HCT116 (cell line): ENCODE data around the gene OR56A1. TPM values are rescaled to one million over a fixed set of nuclear protein-coding genes. Genes with fewer than 3 reads are reported as not detected.

ENCODE experiments used
- ATAC-seq: fragments of 200-7000 bp; cut with Tn5 transposase; 2 replicates; pipeline ENCODE4 v1.9.1; 2020; ENCODE audit warnings: mild to moderate bottlenecking, moderate library complexity
- BruUV-seq: library from RNA; stranded (reverse); fragments of 400-500 nt; replicated peaks from 2 replicates; lab custom pipeline; 2021; lab: Mats Ljungman, UMichigan
- CTCF ChIA-PET: fragments of 300-600 bp; sonication (Branson Sonifier 250); formaldehyde crosslinking; loops from one replicate; lab custom pipeline; 2021; ENCODE audit warnings: antibody characterized with exemption; lab: Charles Lee
- POLR2A ChIA-PET: fragments of 300-600, 350-600 bp; sonication (Branson Sonifier 250); formaldehyde crosslinking; loops from one replicate; lab custom pipeline; 2021; ENCODE audit warnings: antibody characterized with exemption; lab: Charles Lee
- RAD21 ChIA-PET, 2 experiments: fragments of 300-600 bp; sonication (Branson Sonifier 250); formaldehyde crosslinking; loops; one replicate each; lab custom pipeline; 2023; ENCODE audit warnings: low total read pairs in 2 of 2; ENCODE audit not compliant: uncharacterized antibody in 2 of 2, unreplicated experiment in 2 of 2, low non-redundant PET in 1 of 2; lab: Charles Lee
- DNase-seq: peaks from one replicate; pipeline ENCODE4 v3.0.0-alpha.2; 2010; ENCODE audit warnings: low read depth, low spot score
- H2AFZ ChIP-seq: fragments of 200-600 bp; shearing (Covaris generic), sonication (generic); 2 replicates; pipeline ENCODE4 v1.6.1; 2017; ENCODE audit warnings: low read depth, mixed run types, mixed read lengths, antibody characterized with exemption, low read length; ENCODE audit not compliant: poor library complexity, severe bottlenecking
- H3K27ac ChIP-seq: 2 replicates; pipeline ENCODE4 v1.5.1; 2012; ENCODE audit warnings: low read depth, low read length
- H3K27me3 ChIP-seq: fragments of 200-600 bp; sonication (generic); 2 replicates; pipeline ENCODE4 v1.6.1; 2016; ENCODE audit warnings: mixed run types, low read length, mixed read lengths; ENCODE audit not compliant: insufficient read depth
- H3K36me3 ChIP-seq, 2 experiments: fragments of 200-500 bp in 1 of 2; fragments of 200-600 bp in 1 of 2; sonication (Bioruptor generic) in 1 of 2; sonication (generic) in 1 of 2; 2 replicates each; pipeline versions ENCODE4 v1.5.1 to v1.6.1; 2014 to 2016; ENCODE audit warnings: low read length in 2 of 2, inconsistent platforms in 1 of 2, mixed read lengths in 1 of 2, mixed run types in 1 of 2; ENCODE audit not compliant: insufficient read depth in 2 of 2, control insufficient read depth in 1 of 2
- H3K4me1 ChIP-seq, 2 experiments: fragments of 200-600 bp in 1 of 2; sonication (generic) in 1 of 2; 2 replicates each; pipeline versions ENCODE4 v1.5.1 to v1.6.1; 2012 to 2017; ENCODE audit warnings: low read length in 2 of 2, inconsistent platforms in 1 of 2, mild to moderate bottlenecking in 1 of 2, mixed read lengths in 1 of 2, mixed run types in 1 of 2, moderate library complexity in 1 of 2; ENCODE audit not compliant: insufficient read depth in 2 of 2, control insufficient read depth in 1 of 2
- H3K4me2 ChIP-seq: fragments of 200-600 bp; sonication (generic); 2 replicates; pipeline ENCODE4 v1.6.1; 2017; ENCODE audit warnings: mixed run types, low read length, mixed read lengths
- H3K4me3 ChIP-seq, 2 experiments: fragments of 200-600 bp in 1 of 2; sonication (generic) in 1 of 2; replicated peaks in 1 of 2; 2 replicates each; pipeline ENCODE4 v1.5.1; 2011 to 2016; ENCODE audit warnings: low read length in 2 of 2, control low read depth in 1 of 2, low read depth in 1 of 2, mild to moderate bottlenecking in 1 of 2, mixed read lengths in 1 of 2, mixed run types in 1 of 2
- H3K79me2 ChIP-seq: fragments of 200-600 bp; sonication (generic); 2 replicates; pipeline ENCODE4 v1.6.1; 2017; ENCODE audit warnings: mild to moderate bottlenecking, mixed run types, low read length, moderate library complexity, mixed read lengths; ENCODE audit not compliant: insufficient read depth
- H3K9ac ChIP-seq: fragments of 200-600 bp; sonication (generic); 2 replicates; pipeline ENCODE4 v1.6.1; 2016; ENCODE audit warnings: low read length, mixed read lengths
- H3K9me2 ChIP-seq: fragments of 200-600 bp; sonication (generic), shearing (Covaris generic); 2 replicates; pipeline ENCODE4 v1.6.1; 2017; ENCODE audit warnings: mixed run types, mild to moderate bottlenecking, moderate library complexity; ENCODE audit not compliant: insufficient read depth
- H3K9me3 ChIP-seq, 2 experiments: fragments of 200-500 bp in 1 of 2; fragments of 200-600 bp in 1 of 2; sonication (Bioruptor generic) in 1 of 2; sonication (generic) in 1 of 2; 2 replicates each; pipeline ENCODE4 v1.6.1; 2014 to 2017; ENCODE audit warnings: low read length in 2 of 2, mixed read lengths in 2 of 2, inconsistent platforms in 1 of 2, low read depth in 1 of 2, mild to moderate bottlenecking in 1 of 2, mixed run types in 1 of 2, moderate library complexity in 1 of 2; ENCODE audit not compliant: control insufficient read depth in 1 of 2, insufficient read depth in 1 of 2
- H4K20me1 ChIP-seq: fragments of 200-600 bp; sonication (generic), shearing (Covaris generic); 2 replicates; pipeline ENCODE4 v1.6.1; 2017; ENCODE audit warnings: mixed run types, mild to moderate bottlenecking, moderate library complexity; ENCODE audit not compliant: insufficient read depth
- CBX3 ChIP-seq: IDR thresholded peaks from 2 replicates; pipeline ENCODE4 v1.6.1; 2012; ENCODE audit warnings: low read depth
- EZH2 ChIP-seq: fragments of 200-600 bp; sonication (generic); IDR thresholded peaks from 2 replicates; pipeline ENCODE4 v1.6.1; 2017; ENCODE audit warnings: antibody characterized with exemption, mixed run types
- EZH2phosphoT487 ChIP-seq: fragments of 200-600 bp; IDR thresholded peaks from 2 replicates; pipeline ENCODE4 v1.6.1; 2018; ENCODE audit warnings: antibody characterized with exemption, borderline replicate concordance
- RAD21 ChIP-seq: IDR thresholded peaks from 2 replicates; pipeline ENCODE4 v1.6.1; 2012; ENCODE audit warnings: low read depth, mild to moderate bottlenecking
- SP1 ChIP-seq: IDR thresholded peaks from 2 replicates; pipeline ENCODE4 v1.6.1; 2012; ENCODE audit warnings: low read depth
- SRF ChIP-seq: IDR thresholded peaks from 2 replicates; pipeline ENCODE4 v1.6.1; 2012; ENCODE audit warnings: low read depth
- ZFX ChIP-seq: fragments of 450-650 bp; IDR thresholded peaks from 2 replicates; pipeline ENCODE4 v1.6.1; 2017
- intact Hi-C: fragments of 100-400 bp; cut with micrococcal nuclease; formaldehyde crosslinking; loops from 2 replicates; pipeline ENCODE4 v1.10.0; 2022
- total RNA-seq: library from RNA; stranded (reverse); gene quantifications from one replicate; pipeline ENCODE4 v1.2.1, GENCODE V29; 2021; ENCODE audit not compliant: unreplicated experiment
- TF ChIP-seq, protein P1 (sequence below): IDR thresholded peaks from 2 replicates; pipeline ENCODE4 v1.6.1; 2012; ENCODE audit warnings: low read depth

Gene OR56A1
- total RNA-seq, 1 experiment from 2014 or later, result not detected

DNA sequence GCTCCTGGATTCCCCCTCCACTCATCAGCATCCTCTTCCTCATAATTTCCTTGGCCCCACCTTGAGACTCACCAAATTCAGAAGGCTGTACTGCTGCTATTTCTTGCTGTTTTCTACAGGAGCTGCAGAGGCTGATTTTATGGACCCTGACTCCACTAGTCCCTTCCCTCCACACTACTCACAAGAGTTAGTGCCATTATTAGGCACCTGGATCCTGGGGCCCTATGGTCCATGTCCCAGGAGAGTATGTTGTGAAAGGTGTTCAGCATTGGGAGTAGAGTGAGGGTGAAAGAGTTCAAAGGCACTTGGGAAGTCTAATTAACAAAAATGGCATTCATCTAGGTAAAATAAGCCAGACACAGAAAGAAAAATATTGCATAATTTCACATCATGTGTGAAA, 23.7 kb downstream of the OR56A1 start, which contains the start of gene OR56A4:
Gene OR56A4, minus strand, starts transcription at position 101 of the 400 bp plus-strand sequence. CDS start 3,954 bp downstream, outside the sequence.
- BruUV-seq, result no TSS peak
- Histone ChIP-seq H3K27me3 (peaks cover 60% of the 10 kb centered on the region), H4K20me1 (no peaks in the 10 kb centered on the region), H3K79me2 (no peaks in the 10 kb centered on the region), H2AFZ (no peak within 1 kb of the TSS), H3K36me3 (no peaks in the 10 kb centered on the region), H3K4me2 (no peak within 1 kb of the TSS), H3K9me3 (no peaks in the 10 kb centered on the region), H3K4me3 (no peak within 1 kb of the TSS), H3K27ac (no peak within 1 kb of the TSS), H3K4me1 (no peaks in the 10 kb centered on the region), H3K9me2 (no peaks in the 10 kb centered on the region), H3K9ac (no peak within 1 kb of the TSS)
- ATAC-seq (no peak), DNase-seq (no peak)
- ChIA-PET POLR2A (no interaction called here), CTCF (no interaction called here), RAD21 (no interaction called here)
- no peak for TF ChIP-seq SRF
- TF ChIP-seq SP1, result no peak
- TF ChIP-seq RAD21, result no peak
- no peak for TF ChIP-seq EZH2
- no peak for TF ChIP-seq ZFX
- no peak for TF ChIP-seq CBX3
- TF ChIP-seq EZH2phosphoT487, result no peak
- intact Hi-C loops, result no loop called here

GRCh38 chr11:6006395-6006794, 24.2 kb downstream of the OR56A1 start:
- H4K20me1 ChIP-seq, result no peaks in the 10 kb centered on the region
- DNase-seq (no peak), ATAC-seq (no peak)
- H2AFZ ChIP-seq, result no peak overlapping the region
- peaks cover 60% of the 10 kb centered on the region for H3K27me3 ChIP-seq
- CTCF ChIA-PET, result no interaction called here
- RAD21 ChIA-PET, result no interaction called here
- BruUV-seq, result no TSS peak
- H3K9me3 ChIP-seq, result no peaks in the 10 kb centered on the region
- no peaks in the 10 kb centered on the region for H3K36me3 ChIP-seq
- no peak overlapping the region for H3K27ac ChIP-seq
- H3K79me2 ChIP-seq, result no peaks in the 10 kb centered on the region
- H3K4me2 ChIP-seq, result no peak overlapping the region
- H3K9me2 ChIP-seq, result no peaks in the 10 kb centered on the region
- no peak overlapping the region for H3K4me3 ChIP-seq
- H3K9ac ChIP-seq, result no peak overlapping the region
- intact Hi-C loops, result no loop called here
- H3K4me1 ChIP-seq, result no peaks in the 10 kb centered on the region
- POLR2A ChIA-PET, result no interaction called here
- TF ChIP-seq, protein P1, sequence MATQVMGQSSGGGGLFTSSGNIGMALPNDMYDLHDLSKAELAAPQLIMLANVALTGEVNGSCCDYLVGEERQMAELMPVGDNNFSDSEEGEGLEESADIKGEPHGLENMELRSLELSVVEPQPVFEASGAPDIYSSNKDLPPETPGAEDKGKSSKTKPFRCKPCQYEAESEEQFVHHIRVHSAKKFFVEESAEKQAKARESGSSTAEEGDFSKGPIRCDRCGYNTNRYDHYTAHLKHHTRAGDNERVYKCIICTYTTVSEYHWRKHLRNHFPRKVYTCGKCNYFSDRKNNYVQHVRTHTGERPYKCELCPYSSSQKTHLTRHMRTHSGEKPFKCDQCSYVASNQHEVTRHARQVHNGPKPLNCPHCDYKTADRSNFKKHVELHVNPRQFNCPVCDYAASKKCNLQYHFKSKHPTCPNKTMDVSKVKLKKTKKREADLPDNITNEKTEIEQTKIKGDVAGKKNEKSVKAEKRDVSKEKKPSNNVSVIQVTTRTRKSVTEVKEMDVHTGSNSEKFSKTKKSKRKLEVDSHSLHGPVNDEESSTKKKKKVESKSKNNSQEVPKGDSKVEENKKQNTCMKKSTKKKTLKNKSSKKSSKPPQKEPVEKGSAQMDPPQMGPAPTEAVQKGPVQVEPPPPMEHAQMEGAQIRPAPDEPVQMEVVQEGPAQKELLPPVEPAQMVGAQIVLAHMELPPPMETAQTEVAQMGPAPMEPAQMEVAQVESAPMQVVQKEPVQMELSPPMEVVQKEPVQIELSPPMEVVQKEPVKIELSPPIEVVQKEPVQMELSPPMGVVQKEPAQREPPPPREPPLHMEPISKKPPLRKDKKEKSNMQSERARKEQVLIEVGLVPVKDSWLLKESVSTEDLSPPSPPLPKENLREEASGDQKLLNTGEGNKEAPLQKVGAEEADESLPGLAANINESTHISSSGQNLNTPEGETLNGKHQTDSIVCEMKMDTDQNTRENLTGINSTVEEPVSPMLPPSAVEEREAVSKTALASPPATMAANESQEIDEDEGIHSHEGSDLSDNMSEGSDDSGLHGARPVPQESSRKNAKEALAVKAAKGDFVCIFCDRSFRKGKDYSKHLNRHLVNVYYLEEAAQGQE, result no peak
